Endothelial cell of umbilical vein (primary cell): ENCODE data around the gene UBP1. TPM values are rescaled to one million over a fixed set of nuclear protein-coding genes. Genes with fewer than 3 reads are reported as not detected.

Source experiments
- BruUV-seq: library from RNA; stranded (reverse); fragments of 400-500 nt; replicated peaks from 2 replicates; lab custom pipeline; 2021; lab: Mats Ljungman, UMichigan
- CTCF ChIA-PET: fragments of 300-600, 350-600 bp; sonication (Branson Sonifier 250); formaldehyde crosslinking; loops from one replicate; lab custom pipeline; 2021; ENCODE audit warnings: antibody characterized with exemption, inconsistent platforms; lab: Charles Lee
- POLR2A ChIA-PET: fragments of 300-600, 350-600 bp; sonication (Branson Sonifier 250); formaldehyde crosslinking; loops from one replicate; lab custom pipeline; 2021; ENCODE audit warnings: antibody characterized with exemption, inconsistent platforms; lab: Charles Lee
- DNase-seq: peaks from one replicate; pipeline ENCODE4 v3.0.0-alpha.2; 2011; ENCODE audit warnings: low read depth, low spot score
- FAIRE-seq: peaks from 2 replicates; lab custom pipeline; 2011; peaks lifted over from hg19 to GRCh38; lab: Jason Lieb, UNC
- H2AFZ ChIP-seq: 2 replicates; pipeline ENCODE4 v1.6.0; 2012; ENCODE audit warnings: low read depth, low read length, control low read depth, inconsistent platforms
- H3K27ac ChIP-seq: 2 replicates; pipeline ENCODE4 v1.5.1; 2011; ENCODE audit warnings: low read depth, mild to moderate bottlenecking, control low read depth, low read length, moderate library complexity; ENCODE audit not compliant: insufficient read depth
- H3K27me3 ChIP-seq, 2 experiments: 2 replicates each; pipeline versions ENCODE4 v1.6.0 to v1.6.1; 2011; ENCODE audit warnings: low read length in 2 of 2, mixed read lengths in 1 of 2; ENCODE audit not compliant: control insufficient read depth in 2 of 2, insufficient read depth in 2 of 2
- H3K36me3 ChIP-seq, 2 experiments: 2 replicates in 1 of 2; 3 replicates in 1 of 2; pipeline ENCODE4 v1.5.1; 2011; ENCODE audit warnings: low read length in 2 of 2, mild to moderate bottlenecking in 1 of 2, moderate library complexity in 1 of 2; ENCODE audit not compliant: control insufficient read depth in 2 of 2, insufficient read depth in 2 of 2; ENCODE audit errors: extremely low read depth in 1 of 2
- H3K4me1 ChIP-seq: 3 replicates; pipeline ENCODE4 v1.5.1; 2011; ENCODE audit warnings: mild to moderate bottlenecking, low read length; ENCODE audit not compliant: control insufficient read depth, insufficient read depth; ENCODE audit errors: extremely low read depth
- H3K4me2 ChIP-seq: 2 replicates; pipeline ENCODE4 v1.6.1; 2011; ENCODE audit warnings: low read length, control low read depth, mixed read lengths; ENCODE audit not compliant: insufficient read depth
- H3K4me3 ChIP-seq, 3 experiments: fragments of 200-600 bp in 1 of 3; sonication (generic), shearing (Covaris generic) in 1 of 3; replicated peaks in 1 of 3; 2 replicates each; pipeline ENCODE4 v1.5.1; 2011 to 2016; ENCODE audit warnings: control low read depth in 3 of 3, low read length in 3 of 3, mild to moderate bottlenecking in 2 of 3, inconsistent platforms in 1 of 3, low read depth in 1 of 3, moderate library complexity in 1 of 3; ENCODE audit not compliant: insufficient read depth in 1 of 3
- H3K79me2 ChIP-seq: 2 replicates; pipeline ENCODE4 v1.6.0; 2012; ENCODE audit warnings: low read length, inconsistent platforms; ENCODE audit not compliant: control insufficient read depth, insufficient read depth
- H3K9ac ChIP-seq: replicated peaks from 2 replicates; pipeline ENCODE3; 2011; ENCODE audit warnings: low read length, control low read depth; ENCODE audit not compliant: insufficient read depth; ENCODE audit errors: extremely low read depth
- H3K9me1 ChIP-seq: replicated peaks from 3 replicates; pipeline ENCODE4 v1.6.0; 2011; ENCODE audit warnings: mild to moderate bottlenecking, low read length; ENCODE audit not compliant: control insufficient read depth, insufficient read depth; ENCODE audit errors: extremely low read depth
- H3K9me3 ChIP-seq: replicated peaks from 2 replicates; pipeline ENCODE4 v1.5.1; 2012; ENCODE audit warnings: low read length, inconsistent platforms; ENCODE audit not compliant: control insufficient read depth, insufficient read depth
- H4K20me1 ChIP-seq: replicated peaks from 2 replicates; pipeline ENCODE3; 2011; ENCODE audit warnings: mild to moderate bottlenecking, low read length; ENCODE audit not compliant: control insufficient read depth, insufficient read depth; ENCODE audit errors: extremely low read depth
- CTCF ChIP-seq, 2 donors: IDR thresholded peaks; 1 replicate in 1 of 2; 2 replicates in 1 of 2; pipeline ENCODE4 v1.5.1; 2011; ENCODE audit warnings: low read length in 2 of 2, mild to moderate bottlenecking in 2 of 2, moderate library complexity in 2 of 2, control low read depth in 1 of 2, inconsistent platforms in 1 of 2, low read depth in 1 of 2; ENCODE audit not compliant: insufficient read depth in 1 of 2; ENCODE audit errors: extremely low read depth in 1 of 2
- EZH2 ChIP-seq: IDR thresholded peaks from 2 replicates; pipeline ENCODE4 v1.6.1; 2012; ENCODE audit warnings: borderline replicate concordance, low read depth, mild to moderate bottlenecking, moderate library complexity, low read length, inconsistent platforms; ENCODE audit not compliant: severe bottlenecking
- FOS ChIP-seq: IDR thresholded peaks from 2 replicates; pipeline ENCODE4 v1.6.1; 2011; ENCODE audit warnings: mild to moderate bottlenecking, low read length, moderate library complexity, borderline replicate concordance; ENCODE audit not compliant: insufficient read depth
- GATA2 ChIP-seq: IDR thresholded peaks from 2 replicates; pipeline ENCODE4 v1.7.0; 2011; ENCODE audit warnings: low read depth, mild to moderate bottlenecking, moderate library complexity, mixed read lengths, low read length; ENCODE audit not compliant: insufficient read length, insufficient read depth
- JUN ChIP-seq: IDR thresholded peaks from 2 replicates; pipeline ENCODE4 v1.6.1; 2011; ENCODE audit warnings: borderline replicate concordance, low read depth; ENCODE audit not compliant: insufficient read length, insufficient read depth
- MAX ChIP-seq: IDR thresholded peaks from 2 replicates; pipeline ENCODE4 v1.6.1; 2011; ENCODE audit not compliant: insufficient read depth, insufficient read length
- MYC ChIP-seq: IDR thresholded peaks from one replicate; pipeline ENCODE4 v1.6.1; 2011; ENCODE audit warnings: mild to moderate bottlenecking, low read depth, low read length
- POLR2A ChIP-seq: IDR thresholded peaks from 2 replicates; pipeline ENCODE4 v1.6.1; 2012; ENCODE audit warnings: low read depth, mild to moderate bottlenecking, control low read depth, low read length
- POLR2AphosphoS5 ChIP-seq: IDR thresholded peaks from 2 replicates; pipeline ENCODE4 v1.6.1; 2012; ENCODE audit warnings: low read depth, mild to moderate bottlenecking, control low read depth, low read length, moderate library complexity; ENCODE audit not compliant: insufficient read depth
- dilution Hi-C: fragments of 300-500 bp; cut with MboI; formaldehyde crosslinking; loops from one replicate; pipeline ENCODE4 v1.15.0; 2019; ENCODE audit warnings: low sequenced_read_pairs; ENCODE audit not compliant: extremely low pct_ligation_motif_present
- intact Hi-C: fragments of 100-400 bp; cut with micrococcal nuclease; formaldehyde crosslinking; loops from one replicate; pipeline ENCODE4 v1.10.0; 2022
- polyA plus RNA-seq, 4 experiments: library from polyadenylated mRNA; depleted of rRNA in 3 of 4; stranded (reverse) in 3 of 4; unstranded in 1 of 4; fragments of >200 nt; gene quantifications; 2 replicates each; pipeline versions ENCODE4 v1.2.1 to v1.2.3, GENCODE V29; 2011 to 2012; ENCODE audit warnings: missing spikeins in 1 of 4
- total RNA-seq: library from RNA; stranded (reverse); gene quantifications from 2 replicates; pipeline ENCODE4 v1.2.3, GENCODE V29; 2021

Gene UBP1
- total and polyA plus RNA-seq, 2 donors (not counting 3 experiments of a cell fraction or from before 2014, with no cell fraction given), result 60.2 to 90.5 TPM

- peaks cover 5% of the 10 kb centered on the region in 2 experiments for H3K36me3 ChIP-seq
- ChIA-PET CTCF (interaction anchor here (0.6 to 4.1 kb wide), 4 partner anchors 47 to 367 kb away, joined by 3 to 15 read pairs (median 4); no protein-coding TSS in a partner anchor), POLR2A (no interaction called here)
- H3K4me2 ChIP-seq, result no peak overlapping the region
- BruUV-seq, result no TSS peak
- FAIRE-seq, result no peak
- no peak overlapping the region for H2AFZ ChIP-seq
- no peak overlapping the region for H3K9ac ChIP-seq
- no peak for TF ChIP-seq CTCF (IDR thresholded peaks at IDR 0.05; ENCODE audit: extremely low read depth in 1 of 2, insufficient read depth in 1 of 2, low read depth in 1 of 2, low read length in 2 of 2)
- H3K27me3 ChIP-seq, result no peaks in the 10 kb centered on the region
- H3K9me1 ChIP-seq, result no peaks in the 10 kb centered on the region
- no peaks in the 10 kb centered on the region for H3K9me3 ChIP-seq
- dilution Hi-C loops, result no loop called here
- no peaks in the 10 kb centered on the region for H3K4me1 ChIP-seq
- no peak overlapping the region for H3K27ac ChIP-seq
- H3K4me3 ChIP-seq, result no peak overlapping the region
- H4K20me1 ChIP-seq, result no peaks in the 10 kb centered on the region
- DNase-seq, result no peak
- H3K79me2 ChIP-seq, result peaks cover 54% of the 10 kb centered on the region
- intact Hi-C loops, result no loop called here
These were observed 20.3 kb downstream of the UBP1 start for GRCh38 chr3:33419948-33420347.

DNA sequence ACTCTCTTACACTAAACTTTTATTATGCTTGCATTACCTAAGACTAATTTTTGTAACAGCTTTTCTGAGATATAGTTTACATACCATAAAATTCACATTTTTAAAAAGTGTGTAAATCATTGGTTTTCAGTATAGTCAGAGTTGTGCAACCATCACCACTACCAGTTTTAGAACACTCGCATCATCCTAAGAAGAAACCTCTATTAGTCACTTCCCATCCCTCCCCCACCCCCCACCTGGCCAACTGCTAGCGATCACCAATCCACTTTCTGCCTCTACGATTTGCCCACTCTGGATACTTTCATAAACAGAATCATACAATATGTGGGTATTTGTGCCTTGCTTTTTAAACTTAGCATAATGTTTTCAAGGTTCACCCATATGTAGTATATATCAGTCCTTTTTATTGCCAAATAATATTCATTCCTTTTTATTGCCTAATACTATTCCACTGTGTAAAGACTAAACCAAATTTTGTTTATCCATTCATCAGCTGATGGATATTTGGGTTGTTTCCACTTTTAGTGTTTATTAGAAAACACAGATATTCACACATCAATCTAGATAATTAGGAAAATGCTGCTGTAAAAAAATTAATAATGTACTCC is 23.0 kb downstream of the UBP1 start:
- ChIA-PET CTCF (interaction anchor here (1.1 kb wide), 1 partner anchor 370 kb away, joined by 4 read pairs; no protein-coding TSS in a partner anchor), POLR2A (no interaction called here)
- H2AFZ ChIP-seq, result no peak overlapping the region
- no peaks in the 10 kb centered on the region for H3K27me3 ChIP-seq
- BruUV-seq, result no TSS peak
- peaks cover 5 to 7% of the 10 kb centered on the region in 2 experiments for H3K36me3 ChIP-seq
- H3K4me1 ChIP-seq, result no peaks in the 10 kb centered on the region
- no peak overlapping the region for H3K4me2 ChIP-seq
- FAIRE-seq (peak; percentile 48), DNase-seq (no peak)
- no peak overlapping the region for H3K4me3 ChIP-seq
- H3K79me2 ChIP-seq, result peaks cover 47% of the 10 kb centered on the region
- H4K20me1 ChIP-seq, result no peaks in the 10 kb centered on the region
- no peak overlapping the region for H3K9ac ChIP-seq
- no peaks in the 10 kb centered on the region for H3K9me3 ChIP-seq
- dilution Hi-C loops, result no loop called here
- no peaks in the 10 kb centered on the region for H3K9me1 ChIP-seq
- intact Hi-C loops, result no loop called here
- no peak overlapping the region for H3K27ac ChIP-seq
- TF ChIP-seq FOS (no peak), POLR2AphosphoS5 (no peak), CTCF (IDR thresholded peaks at IDR 0.05; ENCODE audit: extremely low read depth in 1 of 2, insufficient read depth in 1 of 2, low read depth in 1 of 2, low read length in 2 of 2) (no peak), EZH2 (no peak), JUN (no peak), POLR2A (no peak), MAX (no peak), GATA2 (no peak), MYC (no peak)
